GM20000 (cell line): ENCODE measurements around the gene F11R.
"Not testable (repeated sequence)": the region's sequence is repeated elsewhere in the genome, so short reads cannot be mapped to it uniquely, and the experiment has no call there.

Source experiments
- DNase-seq: peaks from one replicate; pipeline ENCODE4 v3.0.0; 2012; ENCODE audit warnings: low spot score
- TF ChIP-seq, protein P1 (sequence below): IDR thresholded peaks from 2 replicates; pipeline ENCODE4 v1.5.1; 2012; ENCODE audit warnings: mild to moderate bottlenecking, control low read depth; ENCODE audit errors: extremely low read depth, missing control alignments

F11R gene

GRCh38 chr1:161038523-161039153 is 17.7 kb upstream of the F11R start, which contains the start of gene TSTD1:
Gene TSTD1 (minus strand): TSS chr1:161038964. CDS start chr1:161038889, 75 bp downstream.
- TF ChIP-seq, protein P1, sequence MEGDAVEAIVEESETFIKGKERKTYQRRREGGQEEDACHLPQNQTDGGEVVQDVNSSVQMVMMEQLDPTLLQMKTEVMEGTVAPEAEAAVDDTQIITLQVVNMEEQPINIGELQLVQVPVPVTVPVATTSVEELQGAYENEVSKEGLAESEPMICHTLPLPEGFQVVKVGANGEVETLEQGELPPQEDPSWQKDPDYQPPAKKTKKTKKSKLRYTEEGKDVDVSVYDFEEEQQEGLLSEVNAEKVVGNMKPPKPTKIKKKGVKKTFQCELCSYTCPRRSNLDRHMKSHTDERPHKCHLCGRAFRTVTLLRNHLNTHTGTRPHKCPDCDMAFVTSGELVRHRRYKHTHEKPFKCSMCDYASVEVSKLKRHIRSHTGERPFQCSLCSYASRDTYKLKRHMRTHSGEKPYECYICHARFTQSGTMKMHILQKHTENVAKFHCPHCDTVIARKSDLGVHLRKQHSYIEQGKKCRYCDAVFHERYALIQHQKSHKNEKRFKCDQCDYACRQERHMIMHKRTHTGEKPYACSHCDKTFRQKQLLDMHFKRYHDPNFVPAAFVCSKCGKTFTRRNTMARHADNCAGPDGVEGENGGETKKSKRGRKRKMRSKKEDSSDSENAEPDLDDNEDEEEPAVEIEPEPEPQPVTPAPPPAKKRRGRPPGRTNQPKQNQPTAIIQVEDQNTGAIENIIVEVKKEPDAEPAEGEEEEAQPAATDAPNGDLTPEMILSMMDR: no peak
- peak; percentile 92 for DNase-seq

- DNase-seq: no peak
- TF ChIP-seq, protein P1: no peak
Measured at GRCh38 chr1:161037661-161038522, 16.9 kb upstream of the F11R start.

GRCh38 chr1:161033751-161034150 is 12.8 kb upstream of the F11R start:
- TF ChIP-seq, protein P1: no peak
- no peak for DNase-seq

DNA sequence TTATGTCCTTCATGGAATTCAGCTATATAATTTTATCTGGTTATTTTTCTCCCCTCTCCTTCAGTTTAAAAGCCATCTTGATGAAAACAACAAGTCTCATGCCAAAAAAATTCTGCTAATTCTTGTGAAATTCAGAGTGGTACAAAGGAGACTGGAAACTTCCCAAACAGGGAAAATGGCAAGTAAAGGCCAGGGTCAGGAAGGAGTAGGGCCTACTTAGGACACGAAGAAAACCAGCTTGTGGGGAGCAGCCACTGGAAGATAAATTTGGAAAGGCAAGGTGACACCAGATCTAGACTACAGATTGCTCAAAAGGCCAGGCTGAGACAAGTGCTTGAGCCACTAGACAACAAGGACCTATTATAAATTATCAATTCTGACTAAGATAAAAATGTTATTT is 11.5 kb upstream of the F11R start:
- no peak for DNase-seq
- TF ChIP-seq, protein P1: no peak

DNA sequence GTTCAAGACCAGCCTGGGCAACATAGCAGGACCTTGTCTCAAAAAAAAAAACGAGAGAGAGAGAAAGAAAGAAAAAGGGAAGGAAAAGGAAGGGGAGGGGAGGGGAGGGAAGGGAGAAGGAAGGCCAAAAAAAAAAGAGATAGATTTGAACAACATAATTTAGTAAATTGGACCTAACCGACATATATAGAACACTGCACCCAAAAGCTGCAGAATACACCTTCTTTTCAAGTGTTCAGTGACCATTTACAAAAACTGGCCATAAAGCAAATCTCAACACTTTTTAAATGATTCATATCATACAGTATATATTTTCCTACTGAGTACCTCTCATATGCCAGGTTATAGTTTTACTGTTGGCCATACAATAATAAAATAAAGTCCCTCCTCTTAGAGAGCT is 10.9 kb upstream of the F11R start:
- TF ChIP-seq, protein P1: no peak
- DNase-seq: no peak

- DNase-seq: not testable (repeated sequence)
Measured at GRCh38 chr1:161029466-161029865, 8.5 kb upstream of the F11R start.

DNA sequence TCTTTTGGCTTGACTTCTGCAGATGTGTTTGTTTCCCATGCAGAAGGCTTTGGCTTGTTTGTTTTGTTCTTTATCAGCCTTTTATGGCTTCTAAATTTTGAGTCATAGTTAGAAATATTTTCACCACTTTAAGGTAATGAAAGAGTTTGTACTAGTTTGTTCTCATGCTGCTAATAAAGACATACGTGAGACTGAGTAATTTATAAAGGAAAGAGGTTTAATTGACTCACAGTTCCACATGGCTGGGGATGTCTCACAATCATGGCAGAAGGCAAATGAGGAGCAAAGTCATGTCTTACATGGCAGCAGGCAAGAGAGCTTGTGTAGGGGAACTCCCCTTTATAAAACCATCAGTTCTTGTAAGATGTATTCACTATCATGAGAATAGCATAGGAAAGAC is 6.0 kb upstream of the F11R start:
- DNase-seq: not testable (repeated sequence)

DNA sequence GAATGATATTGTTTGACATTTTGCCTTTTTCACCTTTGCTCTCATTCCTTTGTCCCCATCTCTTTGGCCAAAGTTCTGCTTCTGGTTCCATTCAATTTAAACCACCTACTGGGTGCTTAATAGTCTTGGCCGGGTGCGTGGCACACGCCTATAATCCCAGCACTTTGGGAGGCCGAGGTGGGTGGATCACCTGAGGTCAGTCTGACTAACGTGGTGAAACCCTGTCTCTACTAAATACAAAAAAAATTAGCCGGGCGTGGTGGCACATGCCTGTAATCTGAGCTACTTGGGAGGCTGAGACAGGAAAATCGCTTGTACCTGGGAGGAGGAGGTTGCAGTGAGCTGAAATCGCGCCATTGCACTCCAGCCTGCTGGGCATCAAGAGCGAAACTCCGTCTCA is 1.5 kb upstream of the F11R start:
- not testable (repeated sequence) for DNase-seq

DNA sequence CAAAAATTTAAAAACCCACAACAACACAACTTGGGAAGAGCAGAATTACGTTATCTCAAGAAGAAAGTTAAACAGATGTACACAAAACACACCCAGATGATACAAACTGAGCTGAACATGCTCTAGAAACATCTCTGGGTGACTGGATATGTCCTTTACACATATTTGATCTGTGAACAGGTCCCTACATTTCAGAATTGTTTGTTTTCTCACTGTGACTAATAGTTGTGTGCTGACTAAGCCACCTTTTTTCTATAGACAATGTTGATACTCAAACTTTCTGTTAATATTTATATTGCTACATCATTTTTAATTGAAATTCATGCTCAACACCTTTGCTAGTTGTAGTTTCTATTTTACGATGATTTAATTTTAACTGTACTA is 1.0 kb upstream of the F11R start:
- DNase-seq: no peak
- TF ChIP-seq, protein P1: no peak
